NCI-H748 (cell line): ENCODE data around the gene VWA3A.
"Not testable (repeated sequence)": the region's sequence is repeated elsewhere in the genome, so short reads cannot be mapped to it uniquely, and the experiment has no call there.

ENCODE experiments used
- DNase-seq: peaks from one replicate; lab custom pipeline; 2025; ENCODE audit not compliant: unreplicated experiment; lab: John Stamatoyannopoulos, UW

The VWA3A gene

DNA sequence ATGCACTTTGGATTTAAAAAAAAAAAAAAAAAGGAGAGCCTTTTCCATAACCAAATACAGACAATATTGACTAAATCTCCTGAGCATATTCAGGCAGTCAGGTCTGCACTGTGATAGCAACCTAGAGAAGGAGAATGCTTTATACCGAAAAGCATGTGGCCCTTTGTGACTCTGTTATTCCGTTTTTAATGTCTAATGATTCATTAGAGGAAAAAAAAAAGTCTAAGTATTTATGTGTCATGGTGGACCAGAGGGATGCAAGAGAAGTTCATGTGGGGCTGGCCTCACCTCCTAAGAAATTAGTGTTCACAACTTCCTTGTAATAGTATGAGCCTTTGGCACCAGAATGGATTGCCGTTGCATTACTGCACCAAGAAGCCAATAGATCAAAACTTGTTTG lies 11.3 kb upstream of the VWA3A start:
- no peak for DNase-seq

DNA sequence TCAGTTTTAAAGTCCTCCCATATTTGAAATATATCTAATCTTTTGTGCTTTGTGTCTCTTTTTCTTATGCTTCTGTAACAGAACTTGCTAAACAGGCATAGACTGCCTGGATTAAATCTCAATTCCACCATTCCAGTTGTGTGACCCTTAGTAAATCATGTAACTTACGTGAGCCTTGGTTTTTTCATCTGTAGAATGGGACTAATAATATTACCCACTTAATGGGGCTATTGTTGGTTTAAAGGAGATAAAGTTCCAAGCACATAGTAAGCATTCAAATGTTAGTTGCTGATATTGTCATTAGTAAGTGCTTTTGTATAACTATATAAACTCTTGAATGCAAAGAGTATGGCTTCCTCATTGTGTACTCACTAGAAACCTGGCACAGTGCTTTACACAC lies 5.9 kb upstream of the VWA3A start:
- DNase-seq = no peak

DNA sequence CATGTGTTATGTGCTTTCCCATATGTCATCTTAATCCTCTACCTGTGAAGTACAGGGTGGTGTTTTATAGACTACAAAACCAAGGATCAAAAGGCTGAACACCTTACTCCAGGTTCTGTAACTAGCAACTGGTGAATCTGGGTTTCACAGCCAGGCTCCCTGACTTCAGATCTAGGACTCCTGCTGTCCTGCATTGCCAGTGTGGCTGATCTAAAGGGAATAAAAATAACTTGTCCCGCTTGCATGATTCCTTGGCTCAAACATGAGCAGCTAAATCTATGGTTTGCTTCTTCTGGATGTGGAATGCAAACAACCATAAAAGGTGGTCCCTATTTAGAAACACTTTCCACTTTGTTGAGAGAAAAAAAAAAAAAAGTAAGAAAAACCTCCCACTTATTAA lies 3.7 kb upstream of the VWA3A start:
- DNase-seq = no peak

DNA sequence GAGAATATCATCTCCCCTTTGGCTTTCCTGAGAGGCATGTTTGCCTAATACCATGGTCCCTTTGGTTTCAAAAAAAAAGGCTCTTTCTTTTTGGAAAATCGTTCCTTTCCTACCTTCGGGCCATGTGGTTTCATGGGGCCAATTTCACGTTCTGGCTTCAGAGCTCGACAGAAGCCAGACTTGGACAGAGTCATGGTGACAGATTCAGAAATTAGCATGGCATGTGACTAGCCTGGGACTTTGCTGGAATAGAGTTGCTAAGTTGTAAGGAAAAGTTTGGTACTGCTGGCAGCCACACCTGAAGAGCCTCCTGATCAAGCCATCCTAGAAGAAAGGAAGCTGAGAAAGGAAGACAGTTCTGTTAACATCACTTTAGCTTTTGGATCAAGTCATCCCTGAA lies 2.4 kb upstream of the VWA3A start:
- no peak for DNase-seq

DNA sequence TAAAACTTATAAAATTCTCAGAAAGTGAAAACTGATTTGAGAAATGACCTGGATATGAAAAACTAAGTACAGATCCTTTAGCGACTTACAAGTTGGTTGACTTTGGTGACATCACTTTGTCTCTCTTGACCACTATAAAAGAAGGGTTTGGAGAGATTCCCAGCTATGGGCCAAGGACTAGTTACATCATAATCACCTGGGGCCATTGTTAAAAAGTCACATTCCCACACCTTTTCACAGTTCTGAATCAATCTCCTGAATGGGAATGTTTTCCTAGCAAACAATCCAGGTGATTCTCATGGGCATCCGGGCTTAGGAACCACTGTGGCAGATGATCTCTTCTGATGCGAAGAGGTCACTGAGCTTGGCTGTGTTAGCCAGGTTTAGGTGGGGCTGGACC lies 620 bp upstream of the VWA3A start:
- DNase-seq = no peak

DNA sequence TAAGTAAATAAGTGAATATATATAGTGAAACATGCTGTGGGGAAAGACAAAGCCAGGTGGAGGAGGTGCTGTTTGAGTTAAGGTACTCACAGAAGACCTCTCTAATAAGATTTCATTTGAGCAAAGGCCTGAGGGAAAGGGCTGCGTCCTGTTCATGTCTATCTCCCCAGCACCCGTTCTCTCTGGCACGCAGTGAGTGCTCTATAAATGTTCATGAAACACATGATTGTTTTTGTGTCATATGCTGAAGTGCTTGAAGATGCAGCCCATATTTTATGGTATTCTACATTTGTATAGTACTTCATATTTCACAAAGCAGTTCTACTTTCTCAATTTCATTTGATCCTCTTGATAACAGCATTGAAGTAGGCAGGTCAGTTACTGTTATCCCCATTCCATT lies 990 bp downstream of the VWA3A start:
- DNase-seq = no peak

DNA sequence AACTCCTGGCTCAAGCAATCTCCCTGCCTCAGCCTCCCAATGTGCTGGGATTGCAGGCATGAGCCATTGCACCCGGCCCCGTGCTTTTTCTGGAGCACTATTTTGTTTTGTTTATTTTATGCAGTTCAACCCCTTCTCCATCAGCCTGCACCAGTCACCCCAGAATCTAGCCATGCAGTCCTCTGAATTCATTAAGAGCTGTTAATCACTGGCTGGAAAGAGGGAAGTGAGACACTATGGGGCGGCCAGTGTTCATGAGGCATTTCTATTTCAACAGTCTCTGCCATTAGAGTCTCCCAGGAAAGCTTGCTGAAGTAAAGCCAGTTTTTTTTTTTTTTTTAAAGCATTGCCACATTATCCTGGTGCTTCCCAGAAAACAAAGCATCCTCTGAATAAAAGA lies 1.7 kb downstream of the VWA3A start:
- DNase-seq = no peak

DNA sequence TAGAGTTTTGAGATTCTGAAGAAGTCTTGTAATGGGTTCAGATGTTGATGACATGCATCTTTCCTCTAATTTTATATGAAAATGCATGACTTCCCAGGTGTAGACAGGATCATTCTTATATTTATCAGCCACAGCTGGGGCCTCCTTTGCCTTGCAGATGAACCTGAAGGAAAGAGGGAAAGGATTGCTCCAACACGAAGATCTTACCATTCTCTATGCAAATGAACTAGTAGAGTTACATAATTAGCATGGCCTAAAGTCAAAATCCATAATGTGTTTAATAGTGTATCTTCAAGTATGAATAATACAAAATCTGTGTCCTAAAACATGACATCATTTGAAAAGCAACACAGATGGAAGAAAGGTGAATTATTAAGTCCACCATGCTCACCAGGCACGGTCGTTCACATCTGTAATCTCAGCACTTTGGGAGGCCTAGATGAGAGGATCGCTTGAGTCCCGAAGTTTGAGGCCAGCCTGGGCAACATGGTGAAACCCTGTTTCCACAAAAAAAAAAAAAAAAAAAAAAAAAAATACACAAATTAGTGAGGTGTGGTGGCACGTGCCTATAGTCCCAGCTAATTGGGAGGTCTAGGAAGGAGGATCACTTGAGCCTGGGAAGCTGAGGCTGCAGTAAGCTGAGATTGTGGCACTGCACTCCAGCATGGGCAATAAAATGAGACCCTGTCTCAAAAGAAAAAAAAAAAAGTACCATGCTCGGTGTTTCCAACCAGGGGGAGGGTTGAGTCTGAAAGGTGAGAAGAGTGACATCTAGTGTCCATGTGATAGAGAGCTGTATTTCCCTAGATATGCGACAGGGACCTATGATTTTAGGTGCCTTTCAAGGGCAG lies 6.3 kb downstream of the VWA3A start:
- peak; percentile 44 for DNase-seq

DNA sequence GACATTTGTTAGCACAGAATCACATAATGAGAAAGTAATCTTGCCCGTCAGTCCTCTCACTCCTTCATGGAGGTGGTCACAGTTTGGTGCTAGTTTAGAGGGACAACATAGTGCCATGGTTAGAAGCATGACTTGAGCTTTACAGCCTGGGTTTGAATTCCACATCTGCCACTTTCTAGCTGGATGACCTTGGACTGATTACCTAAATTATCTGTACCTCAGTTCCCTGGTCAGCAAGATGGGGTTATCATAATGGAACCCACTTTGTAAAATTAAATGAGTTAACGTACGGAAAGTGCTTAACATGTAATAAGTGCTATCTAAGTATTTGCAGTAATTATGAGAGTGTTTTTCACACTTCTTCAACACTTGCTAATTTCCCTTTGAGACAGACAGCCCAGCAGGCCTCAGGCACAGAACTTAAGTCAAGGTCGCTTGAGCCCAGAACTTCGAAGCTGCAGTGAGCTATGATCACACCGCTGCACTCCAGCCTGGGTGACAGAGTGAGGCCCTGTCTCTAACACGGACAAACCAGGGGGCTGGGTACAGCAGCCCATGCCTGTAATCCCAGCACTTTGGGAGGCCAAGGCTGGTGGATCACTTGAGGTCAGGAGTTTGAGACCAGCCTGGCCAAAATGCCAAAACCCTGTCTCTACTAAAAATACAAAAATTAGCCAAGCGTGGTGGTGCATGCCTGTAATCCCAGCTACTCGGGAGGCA lies 7.1 kb downstream of the VWA3A start:
- DNase-seq = no peak

DNA sequence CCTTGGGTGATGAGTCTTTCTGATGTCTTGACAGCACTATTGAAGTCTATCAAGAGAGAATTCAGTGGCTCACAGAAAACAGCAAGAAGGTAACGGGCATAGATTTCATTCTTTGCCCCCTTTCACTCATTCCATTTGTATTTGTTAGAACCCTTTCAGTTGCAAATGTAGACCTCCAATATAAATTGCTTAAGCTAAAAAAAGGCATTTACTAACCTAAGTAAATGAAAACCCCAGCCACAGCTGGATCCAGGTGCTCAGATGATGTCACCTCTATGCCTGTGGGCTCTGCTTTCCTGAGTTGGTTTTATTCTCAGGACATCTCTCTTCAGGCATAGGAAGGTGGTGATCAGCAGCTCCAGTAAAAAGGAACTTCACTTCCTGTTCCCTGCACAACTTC lies 11.1 kb downstream of the VWA3A start:
- DNase-seq = no peak

DNA sequence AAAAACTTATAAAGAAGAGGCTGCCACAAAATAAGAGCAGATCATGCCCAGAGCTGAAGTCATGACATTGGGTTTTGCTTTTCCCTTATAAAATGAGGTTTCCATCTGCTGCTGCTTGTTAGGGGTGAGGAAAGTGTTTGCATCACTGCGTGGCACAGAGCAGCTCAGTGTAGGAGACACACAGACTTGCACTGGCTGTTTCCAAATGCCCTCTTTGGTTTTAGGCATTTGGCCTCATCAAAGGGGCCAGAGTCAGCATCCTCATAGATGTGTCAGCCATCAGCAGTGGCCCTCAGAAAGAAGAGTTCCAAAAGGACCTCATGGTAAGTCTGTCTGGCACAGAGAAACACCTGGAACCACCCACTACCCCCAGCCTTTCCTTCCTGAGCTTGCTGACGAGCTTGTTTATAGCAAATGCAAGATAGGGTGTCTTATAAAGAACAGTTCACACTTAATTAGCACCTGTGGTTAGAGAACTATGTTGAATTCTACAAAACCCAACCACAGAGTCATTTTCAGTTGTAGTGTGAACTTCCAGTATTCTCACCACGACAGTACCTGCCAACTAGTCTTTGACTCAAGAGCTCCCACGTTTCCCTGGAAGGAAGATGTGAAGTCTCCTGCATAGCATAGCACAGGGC lies 17.0 kb downstream of the VWA3A start:
- no peak for DNase-seq

DNA sequence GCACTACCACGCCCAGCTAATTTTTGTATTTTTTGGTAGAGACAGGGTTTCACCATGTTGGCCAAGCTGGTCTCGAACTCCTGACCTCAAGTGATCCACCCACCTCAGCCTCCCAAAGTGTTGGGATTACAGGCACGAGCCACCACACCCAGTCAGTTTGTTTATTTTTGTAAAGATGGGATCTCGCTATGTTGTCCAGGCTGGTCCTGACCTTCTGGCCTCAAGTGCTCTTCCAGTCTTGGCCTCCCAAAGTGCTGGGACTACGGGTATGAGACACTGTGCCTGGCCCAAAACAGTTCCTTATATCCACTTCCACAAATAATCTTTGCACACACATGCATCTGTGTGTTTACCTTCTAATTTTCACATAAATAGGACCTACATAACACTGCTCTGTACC lies 19.3 kb downstream of the VWA3A start:
- not testable (repeated sequence) for DNase-seq

DNA sequence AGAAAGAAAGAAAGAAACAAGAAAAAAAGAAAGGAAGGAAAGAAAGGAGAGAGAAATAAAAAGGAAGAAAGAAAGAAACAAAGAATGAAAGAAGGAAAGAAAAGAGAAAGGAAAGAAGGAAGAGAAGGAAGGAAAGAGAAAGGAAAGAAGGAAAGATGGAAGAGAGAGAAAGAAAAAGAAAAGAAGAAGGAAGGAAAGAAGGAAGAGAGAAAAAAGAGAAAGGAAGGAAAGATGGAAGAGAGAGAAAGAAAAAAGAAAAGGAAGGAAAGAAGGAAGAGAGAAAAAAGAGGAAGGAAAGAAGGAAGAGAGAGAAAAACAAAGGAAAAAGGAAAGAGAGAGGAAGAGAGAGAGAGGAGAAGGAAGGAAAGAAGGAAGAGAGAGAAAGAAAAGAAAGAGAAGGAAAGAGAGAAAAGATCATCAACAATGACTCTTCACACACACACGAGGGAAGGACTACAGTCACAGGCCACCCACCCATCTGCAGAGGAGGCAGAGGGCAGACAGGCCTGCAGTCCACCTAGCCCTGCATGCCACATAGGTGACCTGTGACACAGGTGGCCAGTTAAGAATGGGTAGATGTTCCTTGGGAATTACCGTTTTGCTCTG lies 23.9 kb downstream of the VWA3A start:
- no peak for DNase-seq

DNA sequence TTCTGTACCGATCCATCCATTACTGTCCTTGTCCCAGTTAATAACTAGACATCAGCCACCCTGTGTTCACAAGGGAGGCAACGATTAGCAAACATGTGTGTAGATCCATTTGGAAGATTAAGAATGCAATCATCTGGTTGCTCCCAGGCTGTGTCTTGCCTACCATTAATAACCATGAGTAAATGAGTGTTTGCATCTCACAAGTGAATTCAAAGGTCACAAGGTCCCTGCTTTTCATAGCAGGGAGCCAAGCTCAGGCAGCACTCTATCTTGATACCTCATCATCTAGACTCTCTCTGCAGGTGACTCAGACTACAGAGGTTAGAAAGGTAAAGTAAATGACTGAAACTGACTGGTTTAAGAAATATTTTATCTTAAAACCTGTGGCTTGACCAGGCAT lies 25.3 kb downstream of the VWA3A start:
- DNase-seq = no peak

DNA sequence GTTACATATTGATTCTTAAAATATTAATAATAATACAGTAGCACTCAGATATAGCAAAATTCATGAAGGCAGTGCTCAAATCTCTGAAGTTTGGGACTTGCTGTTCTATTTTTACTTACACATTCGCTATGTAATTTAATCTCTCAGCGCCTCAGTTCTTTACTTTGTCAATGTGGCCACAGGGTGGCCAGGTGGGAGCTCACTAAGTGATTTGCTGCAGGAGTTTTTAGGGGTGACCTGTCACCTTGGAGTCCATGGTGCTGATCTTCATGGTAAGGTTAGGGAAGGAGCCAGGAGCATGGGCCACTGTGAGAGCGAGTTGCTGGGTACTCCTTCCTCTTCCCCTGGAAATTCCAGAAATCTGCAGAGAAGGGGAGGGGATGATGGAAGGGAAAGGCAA lies 28.1 kb downstream of the VWA3A start:
- DNase-seq = no peak

DNA sequence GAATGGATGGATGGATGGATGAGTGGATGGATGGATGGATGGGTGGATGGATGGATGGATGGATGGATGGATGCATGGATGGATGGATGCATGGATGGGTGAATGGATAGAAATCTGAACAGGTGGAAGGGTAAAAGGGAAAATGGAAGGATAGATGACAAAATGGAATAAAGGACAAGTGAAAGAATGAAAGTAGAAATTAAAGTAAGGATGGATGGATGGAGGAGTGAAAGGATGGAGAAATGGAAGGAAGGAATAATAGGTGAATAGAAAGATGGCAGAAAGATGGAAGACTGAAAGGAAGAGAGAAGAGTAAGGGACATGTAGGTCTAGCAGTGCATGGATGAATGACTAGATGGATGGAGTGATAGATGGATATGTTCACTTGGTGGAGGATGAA lies 29.9 kb downstream of the VWA3A start:
- DNase-seq = no peak

DNA sequence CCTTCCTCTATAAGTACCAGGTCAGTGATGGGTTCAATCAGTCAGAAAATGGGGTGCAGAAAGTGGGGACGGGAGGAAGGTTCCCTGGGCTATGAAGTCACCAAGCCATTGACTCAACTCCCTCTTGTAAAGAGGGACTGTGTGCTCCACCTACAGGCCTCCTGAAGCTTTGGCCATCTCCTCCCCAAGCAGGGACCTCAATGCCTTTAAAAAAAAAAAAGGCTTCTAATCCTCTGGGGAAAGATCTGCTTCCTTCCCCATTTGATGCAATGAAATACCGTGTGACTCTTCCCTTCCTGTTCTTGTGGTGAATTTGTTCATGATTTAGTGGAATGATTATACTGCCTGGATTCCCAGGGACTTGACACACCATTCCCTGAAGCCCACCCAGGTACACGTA lies 30.8 kb downstream of the VWA3A start:
- DNase-seq = no peak

DNA sequence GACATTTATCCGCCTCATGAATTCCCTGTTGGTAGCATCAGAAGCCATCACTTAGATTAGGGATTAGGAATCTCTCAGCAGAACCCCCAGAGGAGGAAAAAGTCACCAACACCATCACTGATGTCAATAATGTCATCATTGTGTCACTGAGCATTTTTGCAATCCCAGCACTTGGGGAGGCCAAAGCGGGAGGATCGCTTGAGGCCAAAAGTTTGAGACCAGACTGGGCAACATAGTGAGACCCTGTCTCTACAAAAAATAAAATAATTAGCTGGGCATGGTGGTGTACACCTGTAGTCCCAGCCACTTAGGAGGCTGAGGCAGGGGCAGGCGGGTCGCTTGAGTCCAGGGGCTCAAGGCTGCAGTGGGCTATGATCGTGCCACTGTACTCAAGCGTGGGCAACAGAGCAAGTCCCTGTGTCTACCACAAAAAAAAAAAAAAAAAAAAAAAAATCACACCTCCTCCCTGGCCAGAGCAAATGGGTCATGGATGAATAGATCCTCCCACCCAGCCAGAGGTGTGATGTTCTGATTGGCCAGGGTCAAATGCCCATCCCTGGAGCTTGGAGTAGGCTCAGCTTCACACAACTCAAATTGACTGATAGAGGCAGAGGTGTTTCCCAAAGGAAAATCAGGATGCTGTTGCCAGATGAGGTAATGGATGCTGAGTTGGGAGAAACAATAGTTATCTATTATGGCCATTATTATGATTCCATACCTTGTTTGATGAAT lies 31.6 kb downstream of the VWA3A start:
- no peak for DNase-seq

DNA sequence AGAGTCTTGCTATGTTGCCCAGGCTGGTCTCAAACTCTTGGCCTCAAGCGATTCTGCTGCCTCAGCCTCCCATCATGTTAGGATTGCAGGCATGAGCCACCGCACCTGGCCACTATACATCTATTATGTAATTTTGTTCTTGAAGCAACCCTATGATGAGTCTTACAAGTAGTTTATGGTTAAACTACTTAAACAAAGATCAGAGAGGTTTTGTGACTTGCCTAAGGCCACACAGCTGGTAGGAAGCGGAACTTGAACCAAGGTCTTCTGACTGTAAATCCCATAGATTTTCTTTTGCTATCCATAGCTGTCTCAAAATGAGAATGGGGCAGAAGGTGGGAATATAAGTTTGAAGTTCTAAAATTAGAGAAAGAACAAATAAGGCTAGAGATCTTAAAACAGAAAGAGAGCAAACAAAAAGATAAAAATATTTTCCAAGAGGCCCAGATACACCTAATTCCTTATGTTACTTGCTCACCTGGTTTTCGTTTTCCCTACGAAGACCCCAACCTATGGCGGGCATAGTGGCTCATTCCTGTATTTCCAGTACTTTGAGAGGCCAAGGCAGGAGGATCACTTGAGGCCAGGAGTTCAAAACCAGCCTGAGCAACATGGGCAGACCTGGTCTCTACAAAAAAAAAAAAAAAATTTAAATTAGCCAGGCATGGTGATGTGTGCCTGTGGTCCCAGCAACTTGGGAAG lies 32.4 kb downstream of the VWA3A start:
- DNase-seq = no peak

DNA sequence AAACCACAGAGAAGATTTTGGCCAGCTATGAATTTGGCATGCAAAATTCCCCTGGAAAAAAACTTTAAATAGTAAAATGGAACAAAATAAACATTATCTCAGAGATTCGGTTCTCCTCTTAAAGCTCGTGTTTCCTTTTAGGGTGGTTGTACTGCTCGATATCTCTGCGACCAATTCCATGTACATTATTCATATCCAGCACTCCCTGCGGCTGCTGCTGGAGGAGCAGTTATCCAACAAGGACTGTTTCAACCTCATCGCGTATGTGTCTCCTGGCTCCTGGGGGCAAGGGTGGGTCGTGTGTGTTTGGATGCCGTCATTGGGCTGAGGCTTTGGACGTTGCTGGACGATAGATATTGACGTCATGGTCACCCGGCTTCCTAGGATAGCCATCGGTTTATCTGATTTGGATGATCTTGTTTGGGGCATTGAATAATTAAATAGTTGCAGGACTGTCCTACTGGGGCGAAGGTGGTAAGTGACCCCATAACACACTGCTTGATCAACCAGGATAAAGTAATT lies 33.8 kb downstream of the VWA3A start:
- no peak for DNase-seq
